CD4-positive, alpha-beta T cell treated with Interleukin-6 for 4 hours (primary cell): ENCODE data around the gene XCL1.

Experiments used
- DNase-seq: peaks from one replicate; pipeline ENCODE4 v3.0.0-alpha.2; 2020; ENCODE audit warnings: mixed read lengths

Gene XCL1

GRCh38 chr1:168607872-168608428 lies 31.5 kb downstream of the XCL1 start:
- no peak for DNase-seq

- no peak for DNase-seq
Observed at GRCh38 chr1:168608796-168609715, 32.7 kb downstream of the XCL1 start.

GRCh38 chr1:168609741-168610510 lies 33.5 kb downstream of the XCL1 start:
- DNase-seq: no peak

- no peak for DNase-seq
Observed at GRCh38 chr1:168613038-168613451, 36.6 kb downstream of the XCL1 start.

GRCh38 chr1:168613691-168614231 lies 37.4 kb downstream of the XCL1 start:
- no peak for DNase-seq

GRCh38 chr1:168614235-168614634 lies 37.8 kb downstream of the XCL1 start:
- DNase-seq: no peak

- DNase-seq: no peak
Observed at GRCh38 chr1:168615965-168616364, 39.6 kb downstream of the XCL1 start.

GRCh38 chr1:168617974-168618750 lies 41.8 kb downstream of the XCL1 start:
- DNase-seq: no peak

GRCh38 chr1:168618886-168619285 lies 42.5 kb downstream of the XCL1 start:
- no peak for DNase-seq

- DNase-seq: no peak
Observed at GRCh38 chr1:168621356-168621755, 45.0 kb downstream of the XCL1 start.

GRCh38 chr1:168623003-168623828 lies 46.8 kb downstream of the XCL1 start:
- no peak for DNase-seq

- no peak for DNase-seq
Observed at GRCh38 chr1:168623831-168624230, 47.4 kb downstream of the XCL1 start.

- no peak for DNase-seq
Observed at GRCh38 chr1:168626326-168626725, 49.9 kb downstream of the XCL1 start.

GRCh38 chr1:168627370-168627769 lies 51.0 kb downstream of the XCL1 start:
- DNase-seq: no peak

GRCh38 chr1:168628807-168629206 lies 52.4 kb downstream of the XCL1 start:
- DNase-seq: no peak

GRCh38 chr1:168629466-168629865 lies 53.1 kb downstream of the XCL1 start:
- no peak for DNase-seq
